Activated naive CD4-positive, alpha-beta T cell treated with anti-CD3 and anti-CD28 coated beads, Interleukin-2, amount 50 U/mL, for 72 hours (primary cell): ENCODE measurements around the gene CDKN1C. TPM values are rescaled to one million over a fixed set of nuclear protein-coding genes. Genes with fewer than 3 reads are reported as not detected.

Experiments used
- ATAC-seq, 2 donors: fragments of 150-1000 bp; cut with Tn5 transposase; 2 replicates each; pipeline ENCODE4 v1.10.0; 2021; ENCODE audit warnings: mild to moderate bottlenecking in 2 of 2, moderate library complexity in 2 of 2
- DNase-seq, 2 donors: peaks; one replicate each; pipeline ENCODE4 v3.0.0; 2021 to 2022; ENCODE audit warnings: low spot score in 2 of 2
- H3K27ac Mint-ChIP-seq, 2 donors: one replicate each; pipeline ENCODE4 v1.8.0; 2022; ENCODE audit warnings: mild to moderate bottlenecking in 2 of 2, mixed read lengths in 2 of 2
- H3K36me3 Mint-ChIP-seq, 2 donors: one replicate each; pipeline ENCODE4 v1.8.0; 2022; ENCODE audit warnings: mixed read lengths in 2 of 2
- H3K9me3 Mint-ChIP-seq, 2 donors: one replicate each; pipeline ENCODE4 v1.8.0; 2022; ENCODE audit warnings: mixed read lengths in 2 of 2
- total RNA-seq, 2 donors: library from RNA; stranded (reverse); gene quantifications; one replicate each; pipeline ENCODE4 v1.2.3, GENCODE V29; 2022

CDKN1C gene
- total RNA-seq, 2 donors from 2014 or later = 1.5 to 1.8 TPM

DNA sequence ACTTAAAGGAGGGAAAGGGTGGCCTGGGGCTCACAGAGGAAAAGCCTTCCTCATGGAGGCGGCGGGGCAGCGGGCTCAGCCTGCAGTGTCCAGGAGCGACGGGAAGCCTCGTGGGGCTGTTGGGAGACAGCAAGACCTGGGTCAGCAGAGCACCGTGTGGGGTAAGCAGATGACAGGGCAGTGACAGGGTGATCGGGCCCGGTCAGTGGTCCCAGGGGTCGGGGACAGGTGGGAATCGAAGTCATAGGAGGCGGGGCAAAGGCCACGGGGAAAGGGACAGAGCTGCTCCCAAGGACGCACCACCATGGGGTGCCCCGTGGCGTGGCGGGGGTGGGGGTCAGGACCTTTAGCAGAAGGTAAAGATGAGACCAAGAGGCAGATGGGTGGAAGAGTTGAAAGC is 49.8 kb downstream of the CDKN1C start:
- H3K27ac Mint-ChIP-seq = peak overlapping the region in 1 of 2 donors; percentile 8
- ATAC-seq = no peak
- H3K36me3 Mint-ChIP-seq = no peaks in the 10 kb centered on the region
- no peaks in the 10 kb centered on the region for H3K9me3 Mint-ChIP-seq
- DNase-seq = no peak

DNA sequence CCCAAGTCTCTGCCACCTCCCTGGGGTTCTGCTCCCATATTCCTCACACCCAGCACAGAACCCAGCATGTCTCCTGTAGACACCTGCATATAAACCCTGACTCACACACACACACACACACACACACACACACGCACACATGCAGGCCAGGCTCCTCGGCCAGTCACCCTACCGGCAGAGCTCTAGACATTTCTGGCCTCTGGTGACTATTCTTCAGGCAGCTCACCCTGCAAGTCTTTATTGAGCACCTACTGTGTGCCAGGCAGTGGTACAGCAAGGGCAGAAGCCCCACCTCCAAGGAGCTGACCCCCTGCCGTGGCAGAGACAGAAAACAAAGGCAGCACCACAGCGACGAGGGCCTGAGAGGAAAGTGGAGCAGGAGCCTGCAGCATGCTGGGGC is 50.3 kb downstream of the CDKN1C start:
- peak overlapping the region in 1 of 2 donors; percentile 8 for H3K27ac Mint-ChIP-seq
- ATAC-seq (no peak), DNase-seq (no peak)
- no peaks in the 10 kb centered on the region for H3K9me3 Mint-ChIP-seq
- H3K36me3 Mint-ChIP-seq = no peaks in the 10 kb centered on the region

DNA sequence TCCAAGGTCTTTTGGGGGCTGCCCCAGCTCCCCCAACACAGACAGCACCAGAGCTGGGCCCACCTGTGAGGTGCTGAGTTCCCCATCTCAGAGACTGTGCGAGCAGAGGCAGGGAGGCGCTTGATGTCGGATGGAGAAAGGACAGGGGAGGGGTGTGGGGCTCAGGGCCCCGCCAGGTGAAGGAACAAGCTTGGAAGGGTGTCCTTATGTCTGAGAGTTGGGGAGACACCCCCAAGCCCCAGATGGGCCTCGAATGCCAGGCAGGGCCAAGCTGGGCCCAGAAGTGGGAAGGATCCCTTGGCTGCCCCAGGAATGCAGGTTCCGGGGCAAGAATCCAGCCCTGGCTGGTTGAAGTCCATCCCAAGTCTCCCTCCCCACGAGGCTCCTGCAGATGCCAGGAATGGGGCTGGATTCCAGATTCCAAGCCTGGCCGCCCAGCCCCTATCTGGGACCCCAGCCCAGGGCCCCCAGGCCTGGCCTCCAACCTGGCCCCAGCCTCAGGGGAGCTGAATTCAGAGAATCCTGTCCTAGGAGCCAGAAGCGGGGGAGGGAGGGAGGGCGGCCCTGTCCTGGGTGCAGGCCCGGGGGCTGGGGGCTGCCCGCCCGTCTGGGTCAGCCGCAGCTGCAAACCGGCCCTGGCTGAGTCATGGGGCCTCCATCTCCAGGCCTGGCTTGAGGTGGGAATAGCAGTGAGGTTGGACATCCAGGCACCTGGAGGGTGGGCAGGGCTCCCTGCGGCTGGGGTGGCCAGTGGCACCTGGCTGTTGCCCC is 50.9 kb downstream of the CDKN1C start:
- DNase-seq (no peak), ATAC-seq (no peak)
- peak overlapping the region in 1 of 2 donors; percentile 8 for H3K27ac Mint-ChIP-seq
- no peaks in the 10 kb centered on the region for H3K36me3 Mint-ChIP-seq
- H3K9me3 Mint-ChIP-seq = peaks cover 0 to under 1% of the 10 kb centered on the region in 2 donors

DNA sequence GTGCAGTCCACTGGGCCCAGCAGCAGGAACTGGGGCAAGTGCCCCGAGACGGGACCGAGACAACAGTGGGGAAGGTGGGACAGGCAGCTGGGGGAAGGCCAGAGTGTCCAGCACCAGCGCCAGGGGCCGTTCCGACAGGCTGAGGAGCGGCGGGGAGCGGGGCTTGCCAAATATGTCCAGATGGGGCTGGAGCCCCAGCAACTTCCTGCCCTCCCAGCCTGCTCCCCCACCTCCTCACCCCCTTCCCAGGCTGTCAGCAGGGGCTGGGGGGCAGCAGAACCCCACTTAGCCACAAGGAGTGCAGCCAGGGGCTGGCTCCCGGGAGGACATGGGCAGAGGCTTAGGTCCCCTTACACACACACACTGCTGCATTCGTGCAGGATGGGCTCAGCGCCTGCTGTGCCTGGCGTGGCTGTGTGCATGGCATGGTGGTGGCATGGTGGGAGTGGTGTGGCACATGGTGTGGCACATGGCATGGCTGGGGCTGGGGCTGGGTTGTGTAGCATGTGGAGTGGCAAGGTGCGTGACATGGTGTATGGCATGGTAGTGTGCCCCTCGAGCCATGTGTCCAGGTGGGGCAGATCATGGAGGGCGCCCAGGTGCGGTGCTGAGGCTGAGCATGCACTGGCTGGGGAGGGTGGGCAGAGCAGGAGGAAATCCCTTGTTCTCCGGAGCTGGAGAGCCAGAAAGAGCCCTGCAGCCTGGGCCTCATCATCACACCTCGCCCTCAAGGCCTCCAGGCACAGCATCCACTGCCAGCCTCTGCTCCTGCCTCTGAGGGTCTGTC is 51.7 kb downstream of the CDKN1C start:
- no peak for ATAC-seq
- Mint-ChIP-seq H3K27ac (no peak overlapping the region), H3K36me3 (peaks cover 1 to 7% of the 10 kb centered on the region in 2 donors), H3K9me3 (peaks cover under 1 to 7% of the 10 kb centered on the region in 2 donors)
- no peak for DNase-seq

Other genes starting within 250 kb of the CDKN1C start
- gene KCNQ1OT1, start 185.8 kb downstream of the CDKN1C start, total RNA-seq = under 1 TPM; 0.30 to 0.49 TPM
- gene PHLDA2, start 43.6 kb upstream of the CDKN1C start, total RNA-seq = 1 to 10 TPM; 3.6 to 5.9 TPM
- gene NAP1L4, start 106.6 kb upstream of the CDKN1C start, total RNA-seq = 100 to 1,000 TPM; 287 to 318 TPM
- gene CARS1, start 171.6 kb upstream of the CDKN1C start, total RNA-seq = 10 to 100 TPM; 86.2 to 87.2 TPM